Erythroblast (primary cell): ENCODE measurements around the gene SVEP1.

Source experiments
- GATA1 ChIP-seq: IDR thresholded peaks from 2 replicates; pipeline ENCODE4 v1.6.1; 2011; ENCODE audit warnings: low read depth, mild to moderate bottlenecking, control low read depth, low read length, moderate library complexity
- POLR2A ChIP-seq: IDR thresholded peaks from 2 replicates; pipeline ENCODE4 v1.6.1; 2011; ENCODE audit warnings: mild to moderate bottlenecking, low read length

DNA sequence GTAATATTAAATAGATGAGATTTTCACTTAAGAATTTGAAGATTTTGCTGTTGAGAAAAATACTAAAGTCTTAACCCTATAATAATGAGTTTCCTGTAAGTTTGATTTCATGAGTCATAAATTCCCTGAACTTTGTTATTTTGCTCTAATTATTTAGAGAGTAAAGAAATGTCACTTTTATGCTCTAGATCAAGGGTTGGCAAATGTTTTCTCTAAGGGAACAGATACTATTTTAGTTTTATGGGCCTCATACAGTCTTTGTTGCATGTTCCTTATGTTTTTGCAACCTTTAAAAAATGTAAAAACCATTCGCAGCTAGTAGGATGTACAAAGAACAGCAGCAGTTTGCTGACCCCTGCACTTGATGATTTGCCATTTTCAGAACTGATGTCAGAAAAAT is 241.4 kb downstream of the SVEP1 start:
- TF ChIP-seq POLR2A, result no peak
- no peak for TF ChIP-seq GATA1
